WI38 (cell line): Measurements from ENCODE around the gene AARS2.

Experiments
- H3K4me3 ChIP-seq: 2 replicates; pipeline ENCODE4 v1.5.1; 2011; ENCODE audit warnings: low read depth, mild to moderate bottlenecking, control low read depth, low read length
- TF ChIP-seq, protein P1 (sequence below): IDR thresholded peaks from 2 replicates; pipeline ENCODE4 v1.5.1; 2012; ENCODE audit warnings: low read depth, mild to moderate bottlenecking, control low read depth, low read length

The AARS2 gene

GRCh38 chr6:44269178-44269920, 43.8 kb downstream of the AARS2 start:
- H3K4me3 ChIP-seq: no peak overlapping the region

DNA sequence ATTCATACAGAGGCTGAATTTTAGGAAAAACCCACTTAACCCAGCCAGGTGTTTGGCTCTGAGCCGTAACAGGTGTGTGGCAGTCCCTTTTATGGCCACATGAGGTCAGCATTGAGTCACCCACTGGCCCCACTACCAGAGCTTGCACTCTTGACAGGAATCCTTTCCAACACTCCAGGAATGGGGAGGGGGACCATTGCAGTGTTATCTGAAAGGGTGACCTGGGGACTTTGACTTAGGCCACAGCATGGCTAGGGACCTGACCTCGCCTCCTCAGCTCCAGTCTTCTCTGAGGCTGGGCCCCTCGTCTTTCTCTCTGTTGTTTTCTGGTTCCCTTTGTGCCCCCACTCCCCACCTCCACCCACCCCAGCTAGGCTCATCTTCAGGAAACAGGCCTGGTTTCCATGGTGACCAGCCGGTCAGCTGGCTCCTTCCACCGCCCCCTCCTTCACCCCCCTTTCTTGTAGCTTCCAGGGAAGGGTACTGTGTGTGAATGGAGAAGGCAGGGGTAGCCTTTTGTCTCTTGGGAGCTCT, 45.0 kb downstream of the AARS2 start:
- TF ChIP-seq, protein P1, sequence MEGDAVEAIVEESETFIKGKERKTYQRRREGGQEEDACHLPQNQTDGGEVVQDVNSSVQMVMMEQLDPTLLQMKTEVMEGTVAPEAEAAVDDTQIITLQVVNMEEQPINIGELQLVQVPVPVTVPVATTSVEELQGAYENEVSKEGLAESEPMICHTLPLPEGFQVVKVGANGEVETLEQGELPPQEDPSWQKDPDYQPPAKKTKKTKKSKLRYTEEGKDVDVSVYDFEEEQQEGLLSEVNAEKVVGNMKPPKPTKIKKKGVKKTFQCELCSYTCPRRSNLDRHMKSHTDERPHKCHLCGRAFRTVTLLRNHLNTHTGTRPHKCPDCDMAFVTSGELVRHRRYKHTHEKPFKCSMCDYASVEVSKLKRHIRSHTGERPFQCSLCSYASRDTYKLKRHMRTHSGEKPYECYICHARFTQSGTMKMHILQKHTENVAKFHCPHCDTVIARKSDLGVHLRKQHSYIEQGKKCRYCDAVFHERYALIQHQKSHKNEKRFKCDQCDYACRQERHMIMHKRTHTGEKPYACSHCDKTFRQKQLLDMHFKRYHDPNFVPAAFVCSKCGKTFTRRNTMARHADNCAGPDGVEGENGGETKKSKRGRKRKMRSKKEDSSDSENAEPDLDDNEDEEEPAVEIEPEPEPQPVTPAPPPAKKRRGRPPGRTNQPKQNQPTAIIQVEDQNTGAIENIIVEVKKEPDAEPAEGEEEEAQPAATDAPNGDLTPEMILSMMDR: peak; percentile 97
- H3K4me3 ChIP-seq: no peak overlapping the region

More at GRCh38 chr6:44269178-44269920, 43.8 kb downstream of the AARS2 start:
- TF ChIP-seq, protein P1: no peak

GRCh38 chr6:44267252-44267651, 45.9 kb downstream of the AARS2 start:
- TF ChIP-seq, protein P1: no peak
- H3K4me3 ChIP-seq: no peak overlapping the region

GRCh38 chr6:44266347-44266746, 46.8 kb downstream of the AARS2 start:
- H3K4me3 ChIP-seq: no peak overlapping the region
- TF ChIP-seq, protein P1: no peak

GRCh38 chr6:44265722-44266233, 47.4 kb downstream of the AARS2 start:
- TF ChIP-seq, protein P1: no peak
- no peak overlapping the region; the same call in 1 of the 2 replicates for H3K4me3 ChIP-seq

DNA sequence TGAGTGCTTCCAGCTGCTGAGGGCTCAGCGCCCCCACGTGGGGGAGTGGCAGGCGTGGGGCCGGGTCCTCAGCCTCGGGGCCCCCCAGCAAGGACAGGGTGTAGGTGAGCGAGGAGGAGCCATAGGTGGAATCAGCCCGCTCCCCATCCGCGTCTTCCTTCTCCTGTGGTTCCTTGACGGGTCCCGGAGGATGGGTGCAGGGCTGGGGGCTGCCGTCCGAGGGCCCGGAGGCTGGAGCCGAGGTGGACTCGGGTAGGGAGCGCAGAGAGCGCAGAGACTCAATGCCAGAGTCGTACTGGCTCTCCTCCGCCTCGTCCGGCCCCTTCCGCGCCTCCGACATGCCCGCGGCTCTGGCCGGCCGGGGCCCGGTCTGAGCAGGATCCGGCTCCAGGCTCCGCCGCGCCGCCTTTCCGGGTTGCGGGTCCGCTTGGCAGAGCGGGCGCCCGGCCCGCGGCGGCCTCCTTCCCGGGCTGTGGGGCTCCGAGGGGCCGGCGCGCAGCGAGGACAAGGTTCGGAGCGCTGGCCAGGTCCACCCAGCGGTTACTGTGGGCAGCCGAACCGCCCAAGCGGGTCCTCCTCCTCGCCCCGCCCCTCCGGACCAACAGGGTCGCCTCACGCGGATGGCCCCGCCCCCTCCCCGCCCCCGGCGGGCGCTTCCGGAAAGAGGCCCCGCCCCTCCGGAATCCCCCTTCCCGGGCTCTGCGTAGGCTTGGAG, 48.0 kb downstream of the AARS2 start, which contains the start of gene NFKBIE:
Gene NFKBIE (minus strand): TSS at position 545 of the 715 bp plus-strand sequence. CDS start 205 bp downstream, at position 340.
- TF ChIP-seq, protein P1: no peak
- H3K4me3 ChIP-seq: peak within 1 kb of the TSS; percentile 74
